Type B pancreatic cell (in vitro differentiated cells): ENCODE data around the gene KRTAP10-10. TPM values are rescaled to one million over a fixed set of nuclear protein-coding genes. Genes with fewer than 3 reads are reported as not detected.
A peak's percentile ranks its signal among the peaks of the same experiment; 100 is the strongest.

ENCODE experiments used
- DNase-seq: peaks from one replicate; pipeline ENCODE4 v3.0.0; 2021; ENCODE audit warnings: mixed read lengths; ENCODE audit not compliant: unreplicated experiment; ENCODE audit errors: extremely low spot score
- H3K27ac Mint-ChIP-seq: 2 replicates; pipeline ENCODE4 v1.8.0; 2021; ENCODE audit warnings: mild to moderate bottlenecking, mixed read lengths
- H3K27me3 Mint-ChIP-seq: 2 replicates; pipeline ENCODE4 v1.8.0; 2021; ENCODE audit warnings: mixed read lengths
- H3K36me3 Mint-ChIP-seq: 2 replicates; pipeline ENCODE4 v1.8.0; 2021; ENCODE audit warnings: mixed read lengths
- H3K4me1 Mint-ChIP-seq: one replicate; pipeline ENCODE4 v1.8.0; 2021; ENCODE audit warnings: mixed read lengths; ENCODE audit not compliant: unreplicated experiment
- H3K4me3 Mint-ChIP-seq: 2 replicates; pipeline ENCODE4 v1.8.0; 2021; ENCODE audit warnings: mild to moderate bottlenecking, mixed read lengths
- H3K9me3 Mint-ChIP-seq: 2 replicates; pipeline ENCODE4 v1.8.0; 2021; ENCODE audit warnings: mixed read lengths
- total RNA-seq: library from RNA; stranded (reverse); gene quantifications from 2 replicates; pipeline ENCODE4 v1.2.1, GENCODE V29; 2021; ENCODE audit warnings: low replicate concordance
- TF ChIP-seq, protein P1 (sequence below): fragments of 200-600 bp; sonication (generic); conservative IDR thresholded peaks from 2 replicates; pipeline ENCODE4 v1.5.0; 2021; ENCODE audit warnings: antibody characterized with exemption, mild to moderate bottlenecking

KRTAP10-10 gene
- total RNA-seq, 1 donor from 2014 or later: not detected

DNA sequence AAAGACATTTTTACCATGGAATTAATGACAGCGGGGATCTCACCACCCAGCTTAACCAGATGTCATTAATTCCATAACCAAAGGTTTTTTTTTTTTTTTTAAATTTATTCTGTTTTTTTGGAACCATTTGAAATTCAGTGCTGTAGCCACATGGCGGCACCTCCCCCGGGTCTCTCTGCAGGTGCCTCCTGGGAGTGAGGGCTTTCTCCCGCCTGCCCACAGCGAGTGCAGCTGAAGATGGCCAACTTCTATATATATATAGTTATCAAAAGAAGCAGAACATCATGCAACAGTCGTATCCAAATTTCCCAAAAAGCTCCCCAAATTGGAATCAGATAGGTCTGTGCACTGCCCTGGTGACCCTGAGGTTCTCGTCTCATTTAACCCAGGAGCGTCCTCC, 21.7 kb upstream of the KRTAP10-10 start:
- TF ChIP-seq, protein P1, sequence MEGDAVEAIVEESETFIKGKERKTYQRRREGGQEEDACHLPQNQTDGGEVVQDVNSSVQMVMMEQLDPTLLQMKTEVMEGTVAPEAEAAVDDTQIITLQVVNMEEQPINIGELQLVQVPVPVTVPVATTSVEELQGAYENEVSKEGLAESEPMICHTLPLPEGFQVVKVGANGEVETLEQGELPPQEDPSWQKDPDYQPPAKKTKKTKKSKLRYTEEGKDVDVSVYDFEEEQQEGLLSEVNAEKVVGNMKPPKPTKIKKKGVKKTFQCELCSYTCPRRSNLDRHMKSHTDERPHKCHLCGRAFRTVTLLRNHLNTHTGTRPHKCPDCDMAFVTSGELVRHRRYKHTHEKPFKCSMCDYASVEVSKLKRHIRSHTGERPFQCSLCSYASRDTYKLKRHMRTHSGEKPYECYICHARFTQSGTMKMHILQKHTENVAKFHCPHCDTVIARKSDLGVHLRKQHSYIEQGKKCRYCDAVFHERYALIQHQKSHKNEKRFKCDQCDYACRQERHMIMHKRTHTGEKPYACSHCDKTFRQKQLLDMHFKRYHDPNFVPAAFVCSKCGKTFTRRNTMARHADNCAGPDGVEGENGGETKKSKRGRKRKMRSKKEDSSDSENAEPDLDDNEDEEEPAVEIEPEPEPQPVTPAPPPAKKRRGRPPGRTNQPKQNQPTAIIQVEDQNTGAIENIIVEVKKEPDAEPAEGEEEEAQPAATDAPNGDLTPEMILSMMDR: no peak
- peaks cover 6% of the 10 kb centered on the region for H3K27me3 Mint-ChIP-seq
- DNase-seq: no peak
- H3K4me3 Mint-ChIP-seq: no peak overlapping the region
- no peaks in the 10 kb centered on the region for H3K9me3 Mint-ChIP-seq
- H3K4me1 Mint-ChIP-seq: no peaks in the 10 kb centered on the region
- H3K36me3 Mint-ChIP-seq: no peaks in the 10 kb centered on the region
- no peak overlapping the region for H3K27ac Mint-ChIP-seq

DNA sequence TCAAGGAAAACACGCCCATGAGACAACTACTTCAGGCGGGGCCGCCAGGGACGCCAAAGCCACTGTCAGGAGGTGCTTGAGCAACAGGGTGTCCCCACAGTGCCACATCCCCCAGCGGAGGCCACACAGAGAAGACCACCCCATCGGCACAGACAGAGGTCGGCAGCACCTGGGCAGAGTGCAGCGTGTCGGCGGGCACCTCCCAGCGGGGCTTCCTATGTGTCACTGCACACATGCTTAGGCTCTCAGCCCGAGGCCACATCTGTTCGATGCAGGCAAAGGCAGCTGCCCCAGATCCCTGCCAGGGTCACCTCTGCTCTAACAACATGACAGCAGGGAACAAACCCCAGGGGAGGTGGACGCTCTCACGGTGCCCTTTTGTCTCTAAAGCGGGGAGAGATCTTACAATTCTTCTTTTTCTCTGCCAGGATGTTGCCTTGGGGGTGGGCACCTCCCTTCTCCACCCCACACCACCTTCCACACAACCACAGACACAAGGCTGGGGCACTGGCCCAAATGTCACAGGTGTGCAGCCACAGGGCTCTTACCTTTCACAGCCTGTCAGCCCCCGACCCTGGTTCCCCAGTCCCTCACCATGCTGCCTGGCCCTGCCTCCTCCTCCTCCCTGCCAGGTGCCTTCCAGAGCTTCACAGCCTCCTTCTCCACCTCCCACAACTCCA, 21.1 kb upstream of the KRTAP10-10 start:
- H3K36me3 Mint-ChIP-seq: no peaks in the 10 kb centered on the region
- peaks cover 6% of the 10 kb centered on the region for H3K27me3 Mint-ChIP-seq
- H3K4me1 Mint-ChIP-seq: no peaks in the 10 kb centered on the region

DNA sequence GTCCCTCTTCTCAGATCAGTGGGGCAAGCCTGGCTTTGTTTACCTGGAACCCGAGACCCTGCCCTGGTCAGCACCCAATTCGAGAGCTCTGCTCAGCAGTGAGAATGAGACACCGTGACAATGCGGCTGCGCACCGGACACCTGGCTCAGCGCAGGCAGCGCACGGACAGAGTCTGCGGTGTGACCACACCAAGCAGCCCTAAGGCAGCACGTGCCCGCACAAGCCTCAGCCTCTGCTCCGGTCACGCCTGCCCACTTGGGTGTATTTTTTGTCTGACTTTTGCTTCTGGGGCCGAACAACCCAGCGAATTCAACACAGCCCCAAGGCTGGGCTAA, 20.6 kb upstream of the KRTAP10-10 start:
- Mint-ChIP-seq H3K9me3 (no peaks in the 10 kb centered on the region), H3K36me3 (no peaks in the 10 kb centered on the region), H3K4me3 (no peak overlapping the region), H3K27ac (no peak overlapping the region), H3K4me1 (no peaks in the 10 kb centered on the region), H3K27me3 (peaks cover 6% of the 10 kb centered on the region)
- DNase-seq: no peak
- TF ChIP-seq, protein P1: no peak

More for the DNA sequence above, 21.1 kb upstream of the KRTAP10-10 start:
- no peaks in the 10 kb centered on the region for H3K9me3 Mint-ChIP-seq
- no peak overlapping the region for H3K4me3 Mint-ChIP-seq
- H3K27ac Mint-ChIP-seq: no peak overlapping the region
- DNase-seq: no peak
- TF ChIP-seq, protein P1: no peak

DNA sequence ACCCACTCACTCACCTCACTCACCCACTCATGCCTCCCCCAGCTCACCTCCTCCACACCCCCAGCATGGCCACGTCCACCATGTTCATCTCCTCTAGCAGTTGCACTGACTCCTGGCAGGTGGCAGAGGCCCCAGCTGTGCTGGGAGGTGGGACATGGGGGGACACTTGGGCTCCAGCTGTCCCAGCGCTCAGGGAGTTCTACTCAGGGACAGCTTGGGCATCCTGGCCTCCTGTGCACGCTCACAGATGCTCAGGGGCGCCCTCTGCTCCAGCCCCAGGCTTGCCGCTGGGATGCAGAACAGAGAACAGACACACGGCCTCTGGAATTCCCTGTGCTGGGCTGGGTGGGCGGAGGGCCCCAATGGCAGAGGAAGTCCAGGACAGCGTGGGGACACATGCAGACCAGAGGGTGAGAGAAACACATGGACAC, 20.1 kb upstream of the KRTAP10-10 start:
- DNase-seq: no peak
- H3K36me3 Mint-ChIP-seq: no peaks in the 10 kb centered on the region
- no peaks in the 10 kb centered on the region for H3K9me3 Mint-ChIP-seq
- peaks cover 6% of the 10 kb centered on the region for H3K27me3 Mint-ChIP-seq
- TF ChIP-seq, protein P1: no peak
- H3K4me3 Mint-ChIP-seq: no peak overlapping the region
- no peaks in the 10 kb centered on the region for H3K4me1 Mint-ChIP-seq
- H3K27ac Mint-ChIP-seq: no peak overlapping the region

DNA sequence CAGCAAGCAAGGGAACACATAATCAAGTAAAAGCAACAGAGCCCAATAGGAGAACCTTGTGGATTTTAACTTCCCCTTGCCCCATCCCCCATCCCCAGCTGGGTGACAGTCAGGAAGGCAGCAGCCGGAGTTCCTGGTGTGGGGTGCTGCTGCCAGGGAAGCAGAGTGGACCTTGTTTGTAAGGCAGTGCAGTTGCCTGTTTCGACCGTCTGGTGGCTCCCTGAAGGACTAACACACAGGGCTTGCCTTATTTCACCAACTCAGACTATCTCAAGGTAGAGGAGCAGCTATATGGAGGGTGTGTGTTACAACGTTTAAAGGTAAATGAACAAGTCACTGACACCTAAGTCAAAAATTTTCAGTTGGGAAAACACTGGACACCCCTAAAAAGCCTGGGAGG, 18.7 kb upstream of the KRTAP10-10 start:
- peaks cover 6% of the 10 kb centered on the region for H3K27me3 Mint-ChIP-seq
- no peak for DNase-seq

More for the DNA sequence above, 18.7 kb upstream of the KRTAP10-10 start:
- Mint-ChIP-seq H3K9me3 (peaks cover 3% of the 10 kb centered on the region), H3K36me3 (no peaks in the 10 kb centered on the region), H3K27ac (no peak overlapping the region), H3K4me1 (no peaks in the 10 kb centered on the region), H3K4me3 (no peak overlapping the region)
- TF ChIP-seq, protein P1: peak; percentile 37
